Left colon (tissue), 2 donors: ENCODE measurements around the gene TIGD7. TPM values are rescaled to one million over a fixed set of nuclear protein-coding genes. Genes with fewer than 3 reads are reported as not detected.
"Not testable (repeated sequence)": the region's sequence is repeated elsewhere in the genome, so short reads cannot be mapped to it uniquely, and the experiment has no call there.

Experiments
- ATAC-seq: fragments of 200-7000 bp; cut with Tn5 transposase; one replicate; pipeline ENCODE4 v1.9.1; 2020; ENCODE audit warnings: mild to moderate bottlenecking, moderate library complexity
- DNase-seq, 2 donors: peaks; one replicate each; pipeline ENCODE4 v3.0.0-alpha.2; 2020
- intact Hi-C, 2 donors: fragments of 100-400 bp; cut with DNase I in 1 of 2; cut with micrococcal nuclease in 1 of 2; formaldehyde crosslinking; loops; one replicate each; pipeline versions ENCODE4 v1.11.2 to v1.14.0; 2022; cut with DNase I, micrococcal nuclease
- total RNA-seq, 2 donors: library from RNA; stranded (reverse); fragmentation: NEBNext Ultra II Directional; extraction: Animal tissue kit (Norgen Biotek cat#: 25700); gene quantifications; one replicate each; pipeline ENCODE4 v1.2.1, GENCODE V29; 2021
- donor health status: DM: no; HTN: no; CAD: no.
- donor health status: DM: yes; HTN: yes; CAD: no.

TIGD7 gene
- total RNA-seq, 2 donors from 2014 or later = 1.8 to 2.1 TPM

- ATAC-seq = peak; percentile 3
- intact Hi-C loops = no loop called here
- DNase-seq = no peak
These were observed 21.4 kb downstream of the TIGD7 start for GRCh38 chr16:3283543-3284447.

GRCh38 chr16:3282730-3283542, 22.3 kb downstream of the TIGD7 start, which contains the start of gene ZNF263:
Gene ZNF263, plus strand, starts transcription at chr16:3283491. Its CDS starts 328 bp downstream, at chr16:3283819.
- ATAC-seq (peak; percentile 95), DNase-seq (peak; percentile 96 to 97)
- intact Hi-C loops = no loop called here

GRCh38 chr16:3282103-3282729, 23.0 kb downstream of the TIGD7 start:
- intact Hi-C loops = no loop called here
- no peak for DNase-seq
- peak; percentile 44 for ATAC-seq

GRCh38 chr16:3281222-3281820, 23.9 kb downstream of the TIGD7 start:
- intact Hi-C loops = no loop called here
- ATAC-seq = no peak
- DNase-seq = no peak

- no peak for ATAC-seq
- intact Hi-C loops = no loop called here
- no peak for DNase-seq
These were observed 28.6 kb downstream of the TIGD7 start for GRCh38 chr16:3276679-3277078.

GRCh38 chr16:3274947-3275346, 30.3 kb downstream of the TIGD7 start:
- intact Hi-C loops = no loop called here
- DNase-seq (no peak), ATAC-seq (no peak)

- intact Hi-C loops = no loop called here
- ATAC-seq (no peak), DNase-seq (no peak)
These were observed 30.7 kb downstream of the TIGD7 start for GRCh38 chr16:3274490-3274889.

- DNase-seq, ATAC-seq, intact Hi-C loops: not testable (repeated sequence)
These were observed 33.9 kb downstream of the TIGD7 start for GRCh38 chr16:3271281-3271680.

GRCh38 chr16:3270718-3271117, 34.5 kb downstream of the TIGD7 start:
- intact Hi-C loops, DNase-seq, ATAC-seq: not testable (repeated sequence)

- intact Hi-C loops = no loop called here
- ATAC-seq (no peak), DNase-seq (no peak)
These were observed 36.9 kb downstream of the TIGD7 start for GRCh38 chr16:3268294-3268693.

GRCh38 chr16:3266873-3267537, 38.2 kb downstream of the TIGD7 start:
- intact Hi-C loops = no loop called here
- DNase-seq = no peak

GRCh38 chr16:3264137-3265036, 40.8 kb downstream of the TIGD7 start:
- peak; percentile 95 to 98 for DNase-seq
- intact Hi-C loops = no loop called here
- peak; percentile 89 for ATAC-seq

More at GRCh38 chr16:3266873-3267537, 38.2 kb downstream of the TIGD7 start:
- ATAC-seq = no peak

GRCh38 chr16:3262517-3262916, 42.7 kb downstream of the TIGD7 start:
- DNase-seq = no peak
- no peak for ATAC-seq
- intact Hi-C loops = no loop called here

- no peak for DNase-seq
- ATAC-seq = no peak
- intact Hi-C loops = no loop called here
These were observed 45.4 kb downstream of the TIGD7 start for GRCh38 chr16:3259836-3260235.

GRCh38 chr16:3256866-3257465, 48.3 kb downstream of the TIGD7 start:
- intact Hi-C loops = no loop called here
- ATAC-seq = no peak
- DNase-seq = no peak

- no peak for ATAC-seq
- no peak for DNase-seq
- intact Hi-C loops = no loop called here
These were observed 48.9 kb downstream of the TIGD7 start, which contains the start of gene MEFV for GRCh38 chr16:3256146-3256865. Gene MEFV, minus strand, starts transcription at chr16:3256633. Its CDS starts 46 bp downstream, at chr16:3256587.
